Colonic mucosa (tissue), 4 donors: ENCODE data around the gene MED20. TPM values are rescaled to one million over a fixed set of nuclear protein-coding genes. Genes with fewer than 3 reads are reported as not detected.

ENCODE experiments used
- DNase-seq: peaks from one replicate; pipeline ENCODE4 v3.0.0-alpha.2; 2020
- H3K27ac ChIP-seq: fragments of 200-600 bp; one replicate; pipeline ENCODE4 v1.8.0; 2021
- H3K27me3 ChIP-seq: fragments of 200-600 bp; one replicate; pipeline ENCODE4 v1.8.0; 2021
- H3K36me3 ChIP-seq: fragments of 200-600 bp; one replicate; pipeline ENCODE4 v1.8.0; 2021
- H3K4me1 ChIP-seq: fragments of 200-600 bp; one replicate; pipeline ENCODE4 v1.8.0; 2021; ENCODE audit warnings: mild to moderate bottlenecking
- H3K4me3 ChIP-seq: fragments of 200-600 bp; one replicate; pipeline ENCODE4 v1.8.0; 2021
- H3K9ac ChIP-seq, 2 donors: one replicate each; pipeline ENCODE4 v1.7.0; 2013; ENCODE audit warnings: control low read depth in 2 of 2, low read depth in 2 of 2, low read length in 2 of 2
- H3K9me3 ChIP-seq: fragments of 200-600 bp; one replicate; pipeline ENCODE4 v1.8.0; 2021
- CTCF ChIP-seq: fragments of 200-600 bp; IDR thresholded peaks from one replicate; pipeline ENCODE4 v1.8.0; 2022; ENCODE audit warnings: antibody characterized with exemption, mild to moderate bottlenecking
- intact Hi-C: fragments of 100-400 bp; cut with DNase I; formaldehyde crosslinking; loops from one replicate; pipeline ENCODE4 v1.14.1; 2022
- total RNA-seq, 2 donors: library from RNA; stranded (reverse); fragmentation: NEBNext Ultra II Directional in 1 of 2; extraction: Animal tissue kit (Norgen Biotek cat#: 25700) in 1 of 2; gene quantifications; one replicate each; pipeline ENCODE4 v1.2.1, GENCODE V29; 2021
- donor health status: healthy.
- donor health status: DM: no; HTN: no; CAD: no.
- donor health status: DM: no; HTN: no; CAD: no.

MED20 gene
- total RNA-seq, 2 donors from 2014 or later: 15.0 to 22.9 TPM

- H3K4me1 ChIP-seq: no peaks in the 10 kb centered on the region
- TF ChIP-seq CTCF: no peak
- H3K36me3 ChIP-seq: no peaks in the 10 kb centered on the region
- no peak overlapping the region for H3K4me3 ChIP-seq
- intact Hi-C loops: no loop called here
- H3K9ac ChIP-seq: no peak overlapping the region
- no peak overlapping the region for H3K27ac ChIP-seq
- H3K27me3 ChIP-seq: no peaks in the 10 kb centered on the region
- no peaks in the 10 kb centered on the region for H3K9me3 ChIP-seq
- no peak for DNase-seq
Observed at GRCh38 chr6:41878961-41879405, 42.0 kb downstream of the MED20 start.

DNA sequence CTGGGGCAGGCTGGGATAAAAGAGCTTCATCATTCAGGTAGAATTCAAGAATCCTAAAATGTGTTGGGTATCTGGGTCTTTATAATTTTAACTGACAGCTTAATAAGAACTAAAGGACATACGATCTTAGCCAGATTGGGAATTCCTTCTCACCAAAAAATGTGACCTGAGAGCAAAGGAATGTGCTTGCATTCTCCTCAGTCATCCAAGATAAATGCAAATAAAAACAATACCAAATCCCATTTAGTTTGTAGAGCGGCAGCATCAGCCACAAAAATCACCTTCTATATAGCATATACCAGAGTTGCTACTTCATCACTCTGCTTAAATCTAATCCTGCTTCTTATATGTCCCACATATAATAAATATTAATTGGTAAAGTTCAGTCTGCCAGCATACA, 42.7 kb downstream of the MED20 start:
- intact Hi-C loops: no loop called here
- H3K9me3 ChIP-seq: no peaks in the 10 kb centered on the region
- no peak for DNase-seq
- H3K4me3 ChIP-seq: no peak overlapping the region
- no peak overlapping the region for H3K9ac ChIP-seq
- H3K36me3 ChIP-seq: no peaks in the 10 kb centered on the region
- TF ChIP-seq CTCF: no peak
- no peaks in the 10 kb centered on the region for H3K4me1 ChIP-seq
- no peak overlapping the region for H3K27ac ChIP-seq
- H3K27me3 ChIP-seq: no peaks in the 10 kb centered on the region

DNA sequence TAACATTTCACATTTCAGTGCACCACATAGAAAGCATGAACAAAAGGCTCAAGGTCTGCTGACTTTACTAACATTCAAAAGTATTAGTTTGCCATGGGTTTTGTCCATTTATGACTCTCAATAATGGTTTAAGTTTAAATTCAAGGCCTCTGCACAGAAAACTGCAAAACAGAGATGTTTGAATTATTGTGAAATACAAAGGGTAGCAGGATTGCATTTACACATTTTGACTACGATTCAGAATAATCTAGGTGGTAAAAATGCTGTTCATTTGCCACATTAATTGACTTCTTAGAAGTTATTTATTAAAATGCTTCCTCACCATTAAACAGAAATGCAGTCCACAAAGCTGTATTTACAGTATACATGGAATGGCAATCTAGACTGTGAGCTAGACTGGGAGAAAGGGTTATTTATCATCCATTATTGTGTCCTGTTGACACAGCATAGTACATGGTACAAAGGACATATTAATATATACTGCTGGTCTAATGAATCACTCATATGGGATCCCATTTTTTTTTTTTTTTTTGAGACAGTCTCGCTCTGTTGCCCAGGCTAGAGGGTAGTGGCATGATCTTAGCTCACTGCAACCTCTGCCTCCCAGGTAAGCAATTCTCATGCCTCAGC, 43.8 kb downstream of the MED20 start:
- no peaks in the 10 kb centered on the region for H3K4me1 ChIP-seq
- no peak for DNase-seq
- H3K9me3 ChIP-seq: no peaks in the 10 kb centered on the region
- H3K27ac ChIP-seq: no peak overlapping the region
- TF ChIP-seq CTCF: no peak
- H3K9ac ChIP-seq: no peak overlapping the region
- H3K27me3 ChIP-seq: no peaks in the 10 kb centered on the region
- intact Hi-C loops: no loop called here
- H3K4me3 ChIP-seq: no peak overlapping the region
- no peaks in the 10 kb centered on the region for H3K36me3 ChIP-seq

DNA sequence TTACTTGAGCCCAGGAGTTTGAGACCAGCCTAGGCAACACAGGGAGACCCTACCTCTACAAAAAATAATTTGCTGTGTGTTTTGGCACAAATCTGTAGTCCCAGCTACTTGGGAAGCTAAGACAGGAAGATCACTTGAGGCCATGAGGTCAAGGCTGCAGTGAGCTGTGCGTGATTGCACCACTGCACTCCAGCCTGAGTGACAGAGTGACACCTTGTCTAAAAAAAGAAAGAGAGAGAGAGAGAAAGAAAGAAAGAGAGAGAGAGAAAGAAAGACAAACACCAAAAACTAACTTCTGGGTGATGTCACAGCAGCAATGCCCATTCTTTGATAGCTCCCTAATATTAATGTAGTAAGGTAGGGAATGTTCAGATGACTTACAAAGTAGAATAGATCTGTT, 46.2 kb downstream of the MED20 start:
- Histone ChIP-seq H3K36me3 (no peaks in the 10 kb centered on the region), H3K9me3 (no peaks in the 10 kb centered on the region), H3K27me3 (no peaks in the 10 kb centered on the region), H3K27ac (no peak overlapping the region), H3K4me1 (no peaks in the 10 kb centered on the region), H3K9ac (no peak overlapping the region), H3K4me3 (no peak overlapping the region)
- DNase-seq: no peak
- intact Hi-C loops: no loop called here
- TF ChIP-seq CTCF: no peak

GRCh38 chr6:41872147-41872546, 48.8 kb downstream of the MED20 start:
- intact Hi-C loops: no loop called here
- no peaks in the 10 kb centered on the region for H3K9me3 ChIP-seq
- H3K4me3 ChIP-seq: no peak overlapping the region
- H3K9ac ChIP-seq: no peak overlapping the region
- H3K27me3 ChIP-seq: no peaks in the 10 kb centered on the region
- no peak for TF ChIP-seq CTCF
- no peaks in the 10 kb centered on the region for H3K4me1 ChIP-seq
- H3K36me3 ChIP-seq: no peaks in the 10 kb centered on the region
- no peak overlapping the region for H3K27ac ChIP-seq
- no peak for DNase-seq
